HG03457 (cell line): ENCODE measurements around the gene SSR4.

Source experiments
- ATAC-seq: cut with Tn5 transposase; IDR thresholded peaks from one replicate; pipeline ENCODE4 v1.9.1; 2021; ENCODE audit warnings: moderate number of reproducible peaks; ENCODE audit not compliant: unreplicated experiment

The SSR4 gene

GRCh38 chrX:153769158-153769864 is 25.2 kb upstream of the SSR4 start:
- no peak for ATAC-seq

GRCh38 chrX:153769865-153770600 is 24.4 kb upstream of the SSR4 start:
- ATAC-seq, result no peak

GRCh38 chrX:153770601-153771414 is 23.7 kb upstream of the SSR4 start:
- no peak for ATAC-seq

GRCh38 chrX:153771415-153772315 is 22.8 kb upstream of the SSR4 start:
- no peak for ATAC-seq

GRCh38 chrX:153772316-153773217 is 21.9 kb upstream of the SSR4 start:
- ATAC-seq, result no peak

GRCh38 chrX:153773218-153773611 is 21.3 kb upstream of the SSR4 start:
- no peak for ATAC-seq

- ATAC-seq, result no peak
Measured at GRCh38 chrX:153773741-153774575, 20.5 kb upstream of the SSR4 start.

- ATAC-seq, result no peak
Measured at GRCh38 chrX:153774576-153775292, 19.7 kb upstream of the SSR4 start.

- no peak for ATAC-seq
Measured at GRCh38 chrX:153775293-153776119, 19.0 kb upstream of the SSR4 start.

GRCh38 chrX:153776120-153776599 is 18.3 kb upstream of the SSR4 start:
- no peak for ATAC-seq

- no peak for ATAC-seq
Measured at GRCh38 chrX:153776611-153777045, 17.8 kb upstream of the SSR4 start.

GRCh38 chrX:153777261-153778090 is 17.0 kb upstream of the SSR4 start:
- no peak for ATAC-seq

- ATAC-seq, result no peak
Measured at GRCh38 chrX:153778181-153778580, 16.3 kb upstream of the SSR4 start.

GRCh38 chrX:153778684-153779101 is 15.8 kb upstream of the SSR4 start:
- ATAC-seq, result no peak

GRCh38 chrX:153779891-153780677 is 14.4 kb upstream of the SSR4 start:
- no peak for ATAC-seq
